HG03064 (cell line): ENCODE results near the gene SBK2.
"Not testable (repeated sequence)": the region's sequence is repeated elsewhere in the genome, so short reads cannot be mapped to it uniquely, and the experiment has no call there.

Source experiments
- ATAC-seq: cut with Tn5 transposase; IDR thresholded peaks from one replicate; pipeline ENCODE4 v1.9.1; 2021; ENCODE audit warnings: low read depth; ENCODE audit not compliant: unreplicated experiment

Gene SBK2

DNA sequence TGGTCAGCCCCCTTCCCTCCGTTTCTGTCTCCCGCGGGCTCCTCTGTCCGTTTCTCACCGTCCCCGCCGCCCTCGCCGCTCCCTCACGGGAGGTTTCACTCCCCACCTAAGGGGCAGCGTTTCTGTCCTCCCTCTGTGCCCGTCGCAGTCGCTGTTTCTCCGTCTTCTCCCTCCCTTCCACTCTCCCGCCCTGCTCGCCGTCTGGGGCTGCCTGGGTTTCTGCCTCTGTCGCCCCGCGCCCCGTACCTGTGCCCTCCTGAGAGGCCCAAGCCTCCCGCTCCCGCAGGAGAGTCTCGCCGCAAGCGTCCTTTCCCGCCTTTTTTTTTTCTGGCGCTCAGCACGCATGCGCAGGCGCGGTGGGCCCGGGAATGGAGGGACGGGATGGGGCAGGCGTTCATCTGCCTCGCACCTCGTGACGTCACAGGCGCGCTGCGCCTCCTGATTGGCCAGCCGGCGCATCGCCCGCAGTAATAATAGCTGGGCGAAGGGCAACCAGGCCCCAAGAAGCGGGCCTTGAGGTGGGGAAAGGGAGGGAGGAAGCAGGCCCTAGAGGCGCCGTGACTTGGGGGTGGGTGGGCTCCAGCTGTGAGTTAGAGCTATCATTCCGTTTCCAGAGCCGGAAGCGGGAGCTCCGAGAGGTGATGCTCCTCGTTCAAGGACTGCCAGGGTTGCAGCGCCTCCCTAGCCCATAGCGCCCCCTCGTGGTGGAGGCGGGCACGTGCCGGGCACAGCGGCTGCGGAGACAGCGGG is 33.3 kb downstream of the SBK2 start:
- no peak for ATAC-seq

GRCh38 chr19:55503157-55503501 is 33.8 kb downstream of the SBK2 start:
- ATAC-seq = no peak

DNA sequence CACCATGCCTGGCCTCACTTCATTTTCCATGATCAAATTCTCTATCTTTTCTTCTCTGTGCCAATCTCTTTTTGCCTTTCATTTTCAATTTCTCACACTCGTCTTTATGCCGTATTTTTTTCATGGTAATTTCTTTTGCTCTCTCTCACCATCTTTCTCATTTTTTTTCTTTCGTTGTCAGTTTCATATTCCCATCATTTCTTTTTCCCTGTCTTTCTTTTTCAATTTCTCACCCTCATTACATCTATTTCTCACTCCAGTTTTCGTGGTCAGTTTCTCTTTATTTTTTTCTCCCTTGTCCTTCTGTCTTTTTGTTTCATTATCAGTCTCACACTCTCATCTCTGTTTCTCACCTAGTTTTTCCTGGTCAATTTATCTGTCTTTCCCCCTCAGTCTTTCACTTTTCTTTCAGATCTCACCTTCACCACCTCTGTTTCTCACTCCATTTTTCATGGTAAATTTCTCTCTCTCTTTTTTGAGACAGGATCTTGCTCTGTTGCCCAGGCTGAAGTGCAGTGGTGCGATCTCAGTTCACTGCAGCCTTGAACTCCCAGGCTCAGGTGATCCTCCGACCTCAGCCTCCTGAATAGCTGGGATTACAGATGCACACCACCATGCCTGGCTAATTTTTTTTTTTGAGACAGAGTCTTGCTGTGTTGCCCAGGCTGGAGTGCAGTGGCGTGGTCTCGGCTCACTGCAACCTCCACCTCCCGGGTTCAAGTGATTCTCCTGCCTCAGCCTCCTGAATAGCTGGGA is 34.6 kb downstream of the SBK2 start:
- no peak for ATAC-seq

DNA sequence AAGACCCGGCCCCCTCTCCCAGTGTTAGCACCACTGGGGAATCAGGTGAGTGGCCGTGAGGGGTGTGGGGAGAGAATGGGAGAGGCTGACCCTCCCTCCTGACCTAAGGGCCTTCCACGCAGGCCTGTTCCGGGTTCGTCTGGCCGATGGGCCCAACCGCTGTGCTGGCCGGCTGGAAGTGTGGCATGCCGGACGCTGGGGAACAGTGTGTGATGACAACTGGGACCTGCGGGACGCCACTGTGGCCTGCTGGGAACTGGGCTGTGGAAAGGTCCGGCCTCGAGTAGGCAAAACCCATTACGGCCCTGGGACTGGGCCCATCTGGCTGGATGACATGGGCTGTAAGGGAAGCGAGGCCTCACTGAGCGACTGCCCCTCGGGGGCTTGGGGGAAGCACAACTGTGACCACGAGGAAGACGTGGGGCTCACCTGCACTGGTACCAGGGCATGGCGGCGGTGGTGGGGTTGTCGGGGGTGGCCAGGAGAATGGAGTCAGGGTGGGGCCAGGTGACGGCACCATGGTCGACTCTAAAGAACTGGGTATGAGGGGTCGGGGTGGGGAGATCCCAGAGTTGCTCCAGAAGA is 36.5 kb downstream of the SBK2 start:
- no peak for ATAC-seq

DNA sequence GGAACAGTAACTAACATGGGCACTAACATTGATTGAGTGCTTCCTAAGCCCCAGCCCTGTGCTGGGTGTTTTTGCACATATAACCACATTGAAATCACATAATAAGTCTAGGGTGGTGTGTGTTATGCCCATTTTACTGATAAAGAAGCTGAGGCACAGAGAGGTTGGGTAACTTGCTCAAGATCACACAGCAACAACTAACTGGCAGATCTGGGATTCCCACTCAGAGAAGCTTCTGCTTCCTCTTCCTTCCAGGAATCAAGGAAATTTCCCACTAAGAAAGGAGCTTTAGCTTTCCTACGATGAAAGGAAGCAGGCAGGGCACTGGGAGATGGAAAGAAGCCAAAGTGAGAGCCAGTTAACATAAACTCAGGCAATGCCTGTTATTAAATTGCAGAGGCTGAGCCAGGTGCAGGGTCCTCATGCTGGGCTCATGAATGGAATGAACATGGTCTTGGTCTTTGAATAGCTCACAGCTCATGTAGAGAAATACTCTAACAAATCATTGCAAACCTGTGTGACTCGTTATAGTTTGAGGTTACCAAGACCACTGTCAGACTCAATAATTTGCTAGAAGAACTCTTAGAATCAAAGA is 38.6 kb downstream of the SBK2 start:
- ATAC-seq = no peak

DNA sequence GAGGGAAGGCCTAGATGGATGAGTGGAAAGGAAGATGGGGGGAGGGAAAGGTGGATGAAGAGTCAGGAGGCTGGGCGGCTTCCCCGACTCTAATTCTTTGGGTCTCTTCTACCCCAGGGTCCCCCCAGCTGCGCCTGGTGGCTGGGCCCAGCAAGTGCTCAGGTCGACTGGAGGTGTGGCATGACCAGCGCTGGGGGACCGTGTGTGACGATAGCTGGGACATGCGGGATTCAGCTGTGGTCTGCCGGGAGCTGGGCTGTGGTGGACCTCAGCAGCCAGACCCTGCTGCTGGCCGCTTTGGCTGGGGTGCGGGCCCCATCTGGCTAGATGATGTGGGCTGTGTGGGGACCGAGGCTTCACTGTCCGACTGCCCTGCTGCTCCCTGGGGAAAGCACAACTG is 39.2 kb downstream of the SBK2 start:
- ATAC-seq = no peak

- ATAC-seq = not testable (repeated sequence)
Observed at GRCh38 chr19:55496820-55497219, 40.1 kb downstream of the SBK2 start.

- ATAC-seq = no peak
Observed at GRCh38 chr19:55495646-55496349, 41.1 kb downstream of the SBK2 start.

- no peak for ATAC-seq
Observed at GRCh38 chr19:55494172-55494761, 42.7 kb downstream of the SBK2 start.

- no peak for ATAC-seq
Observed at GRCh38 chr19:55493645-55494171, 43.2 kb downstream of the SBK2 start.

DNA sequence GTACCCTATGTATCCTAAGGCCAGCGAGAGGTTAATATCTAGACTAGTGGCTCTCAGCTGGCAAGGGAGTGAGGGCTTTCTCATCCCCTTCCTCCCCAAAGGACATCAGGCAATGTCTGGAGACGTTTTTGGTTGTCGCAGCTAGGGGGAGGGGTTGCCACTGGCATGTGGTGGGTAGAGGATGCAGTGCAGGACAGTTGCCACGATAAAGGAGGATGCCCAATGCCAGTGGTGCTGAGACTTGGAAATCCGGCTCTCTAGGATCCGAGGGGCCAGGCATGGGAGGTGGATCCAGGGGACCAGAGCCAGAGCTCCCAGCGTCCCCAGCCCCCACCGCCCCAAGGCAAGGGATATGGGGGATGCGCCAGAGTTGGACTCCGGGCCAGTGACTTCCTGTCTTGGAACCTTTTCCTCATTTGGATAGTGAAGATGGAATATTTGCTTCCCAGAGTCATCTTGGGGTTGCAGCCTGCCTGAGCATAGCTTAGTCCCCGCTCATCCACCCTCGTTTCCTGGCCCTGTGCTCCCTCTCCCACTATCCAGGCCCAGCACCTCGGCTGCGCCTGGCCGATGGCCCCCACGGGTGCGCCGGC is 43.8 kb downstream of the SBK2 start:
- no peak for ATAC-seq

DNA sequence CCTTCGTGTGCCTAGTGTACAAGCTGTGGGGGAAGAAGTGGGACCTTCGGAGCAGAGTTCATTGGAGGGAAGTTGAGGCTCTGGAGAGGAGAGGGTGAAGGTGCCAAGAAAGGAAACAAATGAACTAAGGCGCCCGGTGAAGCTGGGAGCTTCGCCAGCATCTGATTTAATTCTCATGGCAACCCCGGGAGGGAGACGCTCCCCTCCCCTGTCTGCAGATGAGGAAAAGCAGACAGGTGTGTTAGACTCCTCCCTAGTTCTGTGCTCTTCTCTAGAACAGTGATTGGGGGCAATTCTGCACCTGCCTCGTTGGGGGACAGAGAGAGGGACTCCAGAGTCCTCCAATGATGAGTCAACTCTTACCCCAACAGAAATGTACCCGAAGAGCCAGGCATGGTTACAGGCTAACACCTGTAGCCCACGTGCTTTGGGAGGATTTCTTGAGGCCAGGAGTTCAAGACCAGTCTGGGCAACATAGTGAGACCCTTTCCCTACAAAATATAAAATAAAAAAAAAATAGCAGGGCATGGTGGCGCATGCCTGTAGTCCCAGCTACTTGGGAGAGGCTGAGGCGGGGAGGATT is 44.5 kb downstream of the SBK2 start:
- ATAC-seq = no peak

- ATAC-seq = no peak
Observed at GRCh38 chr19:55491546-55492360, 45.2 kb downstream of the SBK2 start.

- no peak for ATAC-seq
Observed at GRCh38 chr19:55490478-55491432, 46.2 kb downstream of the SBK2 start.

DNA sequence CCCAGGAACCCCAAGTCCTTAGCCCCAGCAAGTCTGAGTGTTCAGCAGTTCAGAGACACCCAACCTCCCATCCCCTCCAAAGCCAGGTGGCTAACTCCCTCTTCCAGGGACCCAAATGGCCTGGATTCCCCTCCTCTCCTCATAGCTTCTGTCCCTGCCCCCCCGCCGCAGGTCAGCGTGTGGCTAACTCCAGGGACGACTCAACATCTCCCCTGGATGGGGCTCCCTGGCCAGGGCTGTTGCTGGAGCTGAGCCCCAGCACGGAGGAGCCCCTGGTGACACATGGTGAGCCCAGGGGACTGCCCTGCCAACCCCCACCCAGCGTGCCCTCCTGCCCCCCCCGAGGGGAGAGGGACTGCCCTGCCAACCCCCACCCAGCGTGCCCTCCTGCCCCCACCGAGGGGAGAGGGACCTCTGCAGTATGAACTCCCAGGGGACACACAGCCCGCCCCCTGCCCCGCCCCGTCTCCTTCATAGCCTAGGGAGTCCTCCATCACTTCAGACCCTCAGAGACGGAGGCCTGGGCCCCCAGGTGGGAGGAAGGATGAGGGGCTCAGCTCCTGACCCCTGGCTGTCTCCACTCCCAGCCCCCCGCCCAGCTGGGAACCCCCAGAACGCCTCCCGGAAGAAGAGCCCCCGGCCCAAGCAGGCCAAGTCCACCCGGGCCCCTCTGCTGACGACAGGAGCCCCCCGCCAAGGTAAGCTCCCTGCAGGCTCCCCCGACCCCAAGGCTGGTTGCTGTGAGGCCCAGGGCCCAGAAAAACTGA is 47.0 kb downstream of the SBK2 start:
- ATAC-seq = no peak

DNA sequence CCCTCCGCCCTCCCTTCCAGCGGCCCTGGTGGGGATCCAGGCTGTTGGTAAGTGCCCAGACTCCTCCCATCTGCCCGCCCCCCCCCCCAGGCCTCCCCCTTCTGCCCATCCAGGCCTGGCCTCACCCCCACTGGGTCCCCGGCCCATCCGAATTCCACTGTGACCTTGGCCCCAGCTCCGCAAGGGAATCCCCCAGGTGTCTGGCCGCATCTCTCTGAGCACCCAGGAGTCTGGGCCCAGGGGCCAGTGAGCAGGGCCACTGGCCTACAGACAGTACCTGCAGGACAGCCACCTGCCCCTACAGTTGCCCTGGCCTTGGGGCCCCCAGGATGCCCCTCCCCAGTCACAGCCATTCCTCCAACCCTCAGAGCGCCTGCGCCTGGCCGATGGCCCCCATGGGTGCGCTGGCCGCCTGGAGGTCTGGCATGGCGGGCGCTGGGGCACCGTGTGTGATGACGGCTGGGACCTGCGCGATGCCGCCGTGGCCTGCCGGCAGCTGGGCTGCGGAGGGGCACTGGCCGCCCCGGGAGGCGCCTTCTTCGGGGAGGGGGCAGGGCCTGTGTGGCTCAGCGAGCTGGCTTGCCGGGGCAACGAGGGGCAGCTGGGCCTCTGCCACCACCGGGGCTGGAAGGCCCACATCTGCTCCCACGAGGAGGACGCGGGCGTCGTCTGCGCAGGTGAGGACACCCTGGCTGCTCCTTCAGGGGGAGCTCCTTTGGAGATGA is 47.8 kb downstream of the SBK2 start:
- no peak for ATAC-seq
